Tibial nerve (tissue), 4 donors: ENCODE data around the gene CD70.

Source experiments
- EP300 ChIP-seq, 2 donors: sonication (generic); formaldehyde crosslinking; IDR thresholded peaks; one replicate each; pipeline ENCODE4 v1.6.1; 2017; ENCODE audit warnings: antibody characterized with exemption in 2 of 2, mild to moderate bottlenecking in 1 of 2
- POLR2A ChIP-seq, 2 donors: fragments of 450-650 bp; IDR thresholded peaks; one replicate each; pipeline ENCODE4 v1.6.1; 2017; ENCODE audit warnings: antibody characterized with exemption in 2 of 2, mild to moderate bottlenecking in 2 of 2, moderate library complexity in 2 of 2
- TF ChIP-seq, protein P1 (sequence below), 5 experiments: fragments of 200-600 bp in 3 of 5; fragments of 450-650 bp in 2 of 5; sonication (generic) in 3 of 5; IDR thresholded peaks; one replicate each; pipeline ENCODE4 v1.5.1; 2016 to 2019; ENCODE audit warnings: antibody characterized with exemption in 5 of 5, mild to moderate bottlenecking in 3 of 5, moderate library complexity in 2 of 5

DNA sequence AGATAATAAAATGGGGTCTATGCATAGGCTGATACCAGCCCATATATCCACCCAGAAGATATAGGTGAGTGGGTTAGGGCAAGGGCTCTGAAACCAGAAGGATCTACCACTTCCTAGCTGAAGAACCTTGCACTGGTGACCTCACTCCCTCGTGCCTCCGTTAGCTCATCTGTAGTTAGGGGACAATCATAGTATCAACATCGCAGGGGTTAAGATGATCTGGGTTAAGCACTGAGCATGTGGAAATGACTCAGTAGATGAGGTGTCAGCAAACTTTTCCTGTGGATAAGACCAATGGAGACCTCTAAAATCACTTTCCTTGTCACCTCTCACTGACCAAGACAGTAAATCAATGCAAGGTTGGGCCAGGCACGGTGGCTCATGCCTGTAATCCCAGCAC, 48.5 kb upstream of the CD70 start:
- TF ChIP-seq, protein P1, sequence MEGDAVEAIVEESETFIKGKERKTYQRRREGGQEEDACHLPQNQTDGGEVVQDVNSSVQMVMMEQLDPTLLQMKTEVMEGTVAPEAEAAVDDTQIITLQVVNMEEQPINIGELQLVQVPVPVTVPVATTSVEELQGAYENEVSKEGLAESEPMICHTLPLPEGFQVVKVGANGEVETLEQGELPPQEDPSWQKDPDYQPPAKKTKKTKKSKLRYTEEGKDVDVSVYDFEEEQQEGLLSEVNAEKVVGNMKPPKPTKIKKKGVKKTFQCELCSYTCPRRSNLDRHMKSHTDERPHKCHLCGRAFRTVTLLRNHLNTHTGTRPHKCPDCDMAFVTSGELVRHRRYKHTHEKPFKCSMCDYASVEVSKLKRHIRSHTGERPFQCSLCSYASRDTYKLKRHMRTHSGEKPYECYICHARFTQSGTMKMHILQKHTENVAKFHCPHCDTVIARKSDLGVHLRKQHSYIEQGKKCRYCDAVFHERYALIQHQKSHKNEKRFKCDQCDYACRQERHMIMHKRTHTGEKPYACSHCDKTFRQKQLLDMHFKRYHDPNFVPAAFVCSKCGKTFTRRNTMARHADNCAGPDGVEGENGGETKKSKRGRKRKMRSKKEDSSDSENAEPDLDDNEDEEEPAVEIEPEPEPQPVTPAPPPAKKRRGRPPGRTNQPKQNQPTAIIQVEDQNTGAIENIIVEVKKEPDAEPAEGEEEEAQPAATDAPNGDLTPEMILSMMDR (IDR thresholded peaks at IDR 0.05), result no peak
- no peak for TF ChIP-seq POLR2A (IDR thresholded peaks at IDR 0.05)
- no peak for TF ChIP-seq EP300 (IDR thresholded peaks at IDR 0.05)
